ENCODE measurements around the gene KRT10. TPM values are rescaled to one million over a fixed set of nuclear protein-coding genes. Genes with fewer than 3 reads are reported as not detected.
"Not testable (repeated sequence)": the region's sequence is repeated elsewhere in the genome, so short reads cannot be mapped to it uniquely, and the experiment has no call there.

KRT10 gene
- total RNA-seq, 1 donor from 2014 or later: 38.6 TPM

DNA sequence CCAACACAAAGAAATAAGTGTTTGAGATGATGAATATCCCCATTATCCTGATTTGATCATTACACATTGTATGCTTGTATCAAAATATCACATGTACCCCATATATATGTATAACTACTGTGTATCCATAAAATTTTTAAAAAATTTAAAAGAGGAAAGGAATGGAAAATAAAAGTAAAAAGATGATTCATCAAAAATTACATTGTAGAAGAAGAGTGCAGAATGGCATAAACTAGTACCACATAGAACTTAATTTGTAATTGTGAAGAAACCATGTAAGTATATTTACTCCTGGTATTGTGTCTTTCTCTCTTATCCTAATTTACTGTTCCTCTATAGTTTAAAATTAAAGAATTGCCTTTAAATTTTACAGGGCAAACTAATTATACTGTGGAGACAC lies 11.5 kb upstream of the KRT10 start:
- no peak for DNase-seq (ENCODE audit: low spot score)

DNA sequence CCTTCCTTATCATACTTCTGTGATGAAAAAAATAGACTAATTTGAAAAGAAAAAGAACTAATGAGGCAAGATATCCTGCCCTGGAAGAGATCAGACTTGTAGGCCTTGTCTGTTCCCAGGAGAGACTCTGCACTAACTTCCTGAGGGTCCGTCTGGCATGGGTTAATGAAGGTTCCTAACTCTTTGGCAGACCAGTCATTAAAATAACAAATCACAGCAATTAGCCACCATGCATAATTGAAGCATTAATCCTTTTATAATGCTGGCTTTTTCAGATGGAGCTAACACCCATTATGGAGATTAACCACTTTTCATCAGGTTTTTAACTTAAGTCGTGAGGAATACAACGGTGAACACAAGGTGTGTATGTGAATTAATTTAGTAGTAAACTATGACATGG lies 10.4 kb upstream of the KRT10 start:
- no peak for DNase-seq (ENCODE audit: low spot score)

DNA sequence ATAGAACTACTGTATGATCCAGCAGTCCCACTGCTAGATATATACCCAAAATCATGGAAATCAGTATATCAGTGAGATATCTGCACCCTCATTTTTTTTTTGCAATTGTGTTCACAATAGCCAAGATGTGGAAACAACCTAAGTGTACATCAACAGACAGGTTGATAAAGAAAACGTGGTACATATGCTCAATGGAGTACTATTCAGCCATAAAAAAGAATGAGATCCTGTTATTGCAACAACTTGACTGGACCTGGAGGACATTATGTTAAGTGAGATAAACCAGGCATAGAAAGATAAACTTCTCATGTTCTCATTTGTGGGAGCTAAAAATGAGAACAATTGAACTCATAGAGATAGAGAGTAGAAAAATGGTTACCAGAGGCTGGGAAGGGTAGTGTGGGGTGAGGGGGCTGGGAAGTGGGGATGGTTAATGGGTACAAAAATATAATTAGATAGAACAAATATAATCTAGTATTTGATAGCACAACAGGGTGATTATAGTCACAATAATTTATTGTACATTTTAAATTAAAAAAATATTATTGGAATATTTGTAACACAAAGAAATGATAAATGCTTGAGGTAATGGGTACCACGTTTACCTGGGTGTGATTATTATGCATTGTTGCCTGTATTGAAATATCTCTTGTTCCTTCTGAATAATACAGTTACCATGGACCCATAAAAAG lies 7.8 kb upstream of the KRT10 start:
- no peak for DNase-seq (ENCODE audit: low spot score)

DNA sequence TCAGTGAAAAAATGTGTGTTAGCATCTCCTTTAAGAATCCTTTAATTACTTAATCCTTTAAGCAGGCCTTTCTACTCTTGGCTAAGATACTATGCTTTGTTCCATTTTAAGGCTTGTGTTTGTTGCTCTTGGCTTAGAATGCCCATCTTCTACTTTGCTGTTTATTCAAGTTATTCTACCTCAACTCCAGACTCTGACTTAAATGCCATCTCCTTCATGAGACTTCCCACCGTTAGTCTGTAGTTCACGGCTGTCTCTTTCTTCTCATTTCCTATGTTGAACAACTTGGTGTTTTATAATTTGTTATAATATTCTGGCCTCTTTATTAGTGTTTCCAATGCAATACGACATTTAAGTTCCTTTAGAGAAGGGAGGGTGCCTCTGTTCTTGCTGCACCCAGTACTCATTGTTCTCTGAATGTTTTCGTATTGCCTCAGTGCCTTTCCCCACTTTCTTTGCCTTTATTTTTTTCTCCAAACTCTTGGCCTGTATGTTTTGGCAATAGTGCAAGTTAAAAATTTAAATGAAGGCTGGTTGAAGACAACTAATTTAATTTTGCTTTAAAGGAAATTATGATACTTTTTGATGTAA lies 6.1 kb upstream of the KRT10 start:
- no peak for DNase-seq (ENCODE audit: low spot score)

DNA sequence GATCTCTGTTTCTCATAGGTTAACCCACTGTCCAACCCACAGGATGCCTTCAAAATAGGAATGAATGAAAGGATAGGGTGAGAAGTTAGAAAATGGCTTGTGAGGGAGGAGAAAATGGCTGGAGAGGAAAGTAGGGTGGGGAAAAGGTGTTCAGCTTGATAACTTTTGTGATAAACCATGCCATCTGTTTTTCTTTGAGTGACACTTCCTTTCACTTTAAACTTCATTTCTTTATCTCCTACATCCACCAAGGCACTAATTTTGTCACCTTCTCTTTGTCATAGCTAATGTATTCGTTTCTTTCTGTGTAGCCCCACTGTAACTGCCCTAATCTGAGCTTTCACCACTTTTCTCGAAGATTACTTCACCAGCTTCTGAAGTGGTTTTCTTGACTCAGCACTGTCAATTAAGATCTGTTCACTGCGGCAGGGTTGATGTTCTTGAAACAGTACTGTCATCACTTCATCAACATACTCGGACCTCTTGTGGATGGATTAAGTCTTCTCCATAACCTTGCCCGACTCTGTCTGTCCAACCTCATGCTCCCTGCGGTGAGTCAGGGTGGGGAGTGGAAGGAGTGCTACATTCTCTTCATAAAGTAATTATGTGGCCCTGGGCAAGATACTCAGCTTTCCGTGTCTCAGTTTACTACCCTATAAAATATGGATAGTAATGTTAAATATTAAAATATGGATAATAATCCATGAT lies 5.5 kb upstream of the KRT10 start:
- no peak for DNase-seq (ENCODE audit: low spot score)

DNA sequence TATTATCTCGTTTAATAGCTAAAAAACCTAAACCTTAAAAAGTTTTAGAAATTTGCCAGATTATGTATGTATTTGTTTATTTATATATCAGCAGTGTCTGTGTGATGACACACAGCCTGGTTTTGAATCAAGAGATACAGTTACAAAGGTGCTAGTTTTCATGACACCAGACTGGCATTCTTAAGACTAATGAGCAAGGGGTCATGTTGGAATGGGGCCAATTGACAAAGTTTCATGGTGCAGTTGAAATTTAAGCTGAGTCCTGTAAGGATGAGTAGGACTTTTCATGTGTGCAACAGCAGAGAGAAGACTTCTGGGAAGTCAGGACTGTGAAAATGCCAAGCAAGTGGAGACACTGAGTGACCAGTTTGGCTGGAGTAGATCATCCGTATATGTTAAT lies 3.2 kb upstream of the KRT10 start:
- no peak for DNase-seq (ENCODE audit: low spot score)

DNA sequence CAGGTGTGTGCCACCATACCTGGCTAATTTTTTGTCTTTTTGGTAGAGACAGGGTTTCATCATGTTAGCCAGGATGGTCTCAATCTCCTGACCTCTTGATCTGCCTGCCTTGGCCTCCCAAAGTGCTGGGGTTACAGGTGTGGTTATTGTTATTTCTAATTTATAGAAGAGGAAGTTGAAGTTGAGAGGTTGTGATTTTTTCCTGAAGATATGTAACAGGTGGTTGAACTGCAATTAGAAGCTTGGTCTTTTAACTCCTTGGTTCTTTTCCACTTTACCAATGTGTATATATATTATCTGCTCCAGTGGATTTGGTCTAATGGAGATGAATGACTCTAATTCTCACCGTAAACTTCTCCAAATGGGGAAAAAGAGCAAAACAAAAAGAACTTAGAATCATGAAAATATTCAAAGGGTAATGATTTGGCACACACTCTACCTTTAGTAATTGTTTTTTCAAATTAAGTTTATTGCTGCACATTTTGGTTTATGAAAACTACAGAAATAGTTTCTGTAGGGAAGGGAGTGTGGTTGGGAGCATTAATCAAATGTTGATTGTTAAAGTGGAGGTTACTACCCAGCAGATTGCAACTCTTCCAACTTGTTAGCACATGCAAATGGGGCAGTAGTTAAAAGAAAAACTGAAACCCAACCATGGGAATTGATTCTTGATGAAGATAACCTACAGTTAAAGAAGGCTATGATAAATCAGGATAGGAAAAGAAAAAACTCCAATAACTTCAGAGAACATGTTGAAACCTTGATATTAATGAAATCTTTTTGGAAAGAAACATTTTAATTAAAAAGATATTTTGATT lies 1.8 kb upstream of the KRT10 start:
- DNase-seq (ENCODE audit: low spot score): no peak

DNA sequence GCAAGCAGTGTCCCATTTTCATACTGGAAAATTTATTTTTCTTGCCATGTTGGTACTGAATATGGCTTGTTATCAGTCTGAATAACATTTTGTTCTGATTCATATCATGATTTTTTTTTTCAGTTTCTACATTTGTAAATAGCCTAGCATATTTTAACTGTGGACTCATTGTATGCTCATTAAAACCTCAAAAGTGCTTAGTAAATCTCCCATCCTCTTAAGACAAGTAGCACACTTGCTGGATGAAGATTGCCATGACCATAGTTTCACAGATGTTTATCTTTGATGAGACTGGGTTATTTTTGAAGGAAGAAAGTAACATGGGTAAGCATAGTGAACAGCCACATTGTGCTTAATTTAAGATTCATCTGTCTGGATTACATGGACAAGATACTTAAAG lies 878 bp downstream of the KRT10 start:
- DNase-seq (ENCODE audit: low spot score): no peak

DNA sequence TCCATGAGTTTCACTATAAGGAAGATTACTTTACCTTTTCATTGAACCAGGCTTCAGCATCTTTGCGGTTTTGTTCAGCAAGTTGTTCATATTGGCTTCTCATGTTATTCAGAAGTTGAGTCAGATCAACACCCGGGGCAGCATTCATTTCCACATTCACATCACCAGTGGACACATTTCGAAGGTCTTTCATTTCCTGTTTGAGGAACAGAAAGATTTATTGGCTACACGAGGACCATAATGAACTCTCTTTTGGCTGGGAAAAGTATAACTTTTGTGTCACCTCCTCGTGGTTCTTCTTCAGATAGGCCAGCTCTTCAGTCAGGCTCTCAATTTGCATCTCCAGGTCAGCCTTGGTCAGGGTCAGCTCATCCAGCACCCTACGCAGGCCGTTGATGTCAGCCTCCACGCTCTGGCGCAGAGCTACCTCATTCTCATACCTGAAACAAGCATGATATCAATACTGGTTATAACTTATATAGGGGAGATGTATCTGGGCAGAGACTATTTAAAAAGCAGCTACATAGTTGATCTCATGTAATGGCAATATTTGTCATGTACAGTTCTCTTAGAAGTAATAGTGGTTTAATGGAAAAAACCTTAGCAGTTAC lies 2.1 kb downstream of the KRT10 start:
- no peak for DNase-seq (ENCODE audit: low spot score)

DNA sequence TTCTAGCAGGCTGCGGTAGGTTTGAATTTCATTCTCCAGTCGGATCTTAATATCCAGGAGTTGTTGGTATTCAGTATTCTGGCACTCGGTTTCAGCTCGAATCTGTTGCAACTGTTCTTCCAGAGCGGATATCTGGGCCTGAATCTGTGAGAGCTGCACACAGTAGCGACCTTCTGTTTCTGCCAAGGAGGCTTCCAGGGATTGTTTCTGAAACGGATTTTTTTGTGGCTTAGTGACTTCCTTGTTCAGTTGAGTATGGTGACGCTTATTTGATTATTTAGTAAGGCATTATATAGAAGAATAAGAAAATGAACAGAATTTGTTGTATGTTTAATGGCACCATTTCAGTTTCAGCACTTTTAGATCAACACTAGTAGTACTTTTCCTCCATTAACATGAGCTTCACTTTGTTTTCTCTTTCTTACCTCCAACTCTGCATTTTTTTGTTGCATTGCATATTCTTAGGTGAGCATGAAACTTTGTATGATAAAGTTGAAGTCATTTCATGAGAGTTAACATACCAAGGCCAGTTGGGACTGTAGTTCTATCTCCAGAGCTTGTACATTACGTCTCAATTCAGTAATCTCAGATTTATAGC lies 2.8 kb downstream of the KRT10 start:
- no peak for DNase-seq (ENCODE audit: low spot score)

DNA sequence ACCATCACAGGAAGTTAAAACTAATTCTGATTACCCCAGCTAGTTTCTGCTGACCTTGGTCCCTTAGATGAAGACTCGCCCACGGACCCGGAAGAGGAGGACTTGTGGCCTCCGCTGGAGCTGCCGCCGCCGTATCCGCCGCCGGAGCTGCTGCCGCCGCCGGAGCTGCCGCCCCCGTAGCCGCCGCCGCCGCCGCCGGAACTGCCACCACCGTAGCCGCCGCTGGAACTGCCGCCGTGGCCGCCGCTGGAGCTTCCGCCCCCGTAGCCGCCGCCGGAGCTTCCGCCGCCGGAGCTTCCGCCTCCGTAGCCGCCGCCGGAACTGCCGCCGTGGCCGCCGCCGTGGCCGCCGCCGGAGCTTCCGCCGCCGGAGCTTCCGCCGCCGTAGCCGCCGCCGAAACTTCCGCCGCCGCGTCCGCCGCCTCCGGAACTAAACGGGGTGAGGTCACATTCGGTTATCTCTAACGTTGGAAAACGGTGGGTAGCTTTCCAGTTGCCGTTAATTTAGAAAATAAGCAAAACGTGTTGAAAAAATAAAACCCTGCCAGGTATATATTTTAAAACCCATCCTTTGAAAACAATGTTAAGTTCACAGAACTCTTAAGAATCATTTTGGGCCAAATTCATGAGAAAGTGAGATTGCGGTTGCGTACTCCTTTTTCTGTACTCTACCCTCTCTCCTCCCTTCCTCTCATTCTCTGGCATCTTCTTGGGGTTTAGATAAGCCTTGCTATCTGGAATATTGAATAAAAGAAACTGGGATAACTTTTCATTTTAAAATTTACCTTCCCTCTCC lies 3.5 kb downstream of the KRT10 start:
- DNase-seq (ENCODE audit: low spot score): peak; percentile 94

DNA sequence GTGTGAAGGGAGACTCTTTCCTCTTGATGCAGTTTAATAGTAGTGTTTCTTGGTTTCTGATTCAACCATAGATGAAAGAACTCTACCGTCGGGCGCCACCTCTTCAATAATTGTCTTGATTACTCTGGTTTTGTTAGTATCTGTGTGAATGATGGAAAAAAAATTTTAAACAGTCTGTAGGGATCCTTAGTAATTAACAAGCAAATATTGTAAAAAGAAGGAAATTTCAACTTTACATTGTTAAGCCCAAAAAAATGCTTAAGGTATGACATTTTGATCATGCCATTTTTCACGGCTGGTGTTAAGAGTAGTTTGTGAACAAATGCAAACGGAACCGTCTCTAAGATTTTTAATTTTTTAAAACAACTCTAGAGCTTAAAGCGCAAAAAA lies 4.1 kb downstream of the KRT10 start:
- DNase-seq (ENCODE audit: low spot score): no peak

DNA sequence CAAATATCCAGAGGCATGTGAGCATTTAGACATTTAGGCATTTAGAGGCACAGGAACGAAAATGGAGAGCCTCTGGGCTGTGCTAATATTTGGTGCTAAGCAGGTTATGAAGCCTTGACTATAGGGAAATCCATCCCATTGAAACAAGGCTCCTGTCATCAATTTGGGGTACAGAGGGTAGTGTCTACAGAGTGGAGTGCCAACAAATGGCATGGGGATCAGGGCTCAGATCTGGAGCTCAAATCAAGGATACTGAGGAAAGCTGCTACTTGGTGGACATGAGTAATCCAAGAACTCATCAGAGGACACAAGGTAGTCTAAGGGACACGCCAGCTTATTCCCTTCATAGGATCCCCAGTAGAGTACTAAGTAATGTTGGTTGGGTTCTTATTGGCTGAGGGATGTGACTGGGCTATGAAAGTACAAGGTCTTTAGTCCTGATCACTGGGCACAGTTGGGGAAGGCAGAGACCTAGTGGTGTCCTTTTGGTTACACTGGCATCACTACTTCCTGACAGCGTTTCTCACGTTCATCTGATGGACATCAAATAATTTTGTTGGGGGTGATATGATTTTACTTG lies 5.2 kb downstream of the KRT10 start:
- no peak for DNase-seq (ENCODE audit: low spot score)

DNA sequence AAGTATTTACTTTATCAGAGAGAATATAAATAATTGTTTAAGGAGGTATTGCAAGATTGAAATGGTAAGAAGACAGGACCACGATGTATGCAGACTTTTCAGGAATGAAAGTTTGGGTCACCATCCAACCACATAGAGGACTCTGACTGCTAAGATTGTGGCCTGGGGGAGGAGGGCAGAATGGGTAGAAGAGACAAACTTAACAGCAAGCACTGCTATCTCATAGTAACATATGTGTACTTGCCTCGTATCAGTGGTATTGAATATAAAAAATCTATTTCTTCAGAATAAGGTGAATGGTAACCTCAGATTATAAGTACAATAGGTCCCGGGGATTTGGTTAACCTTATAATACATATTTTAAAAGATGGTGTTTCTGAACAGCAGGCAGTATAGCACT lies 5.8 kb downstream of the KRT10 start:
- DNase-seq (ENCODE audit: low spot score): no peak

DNA sequence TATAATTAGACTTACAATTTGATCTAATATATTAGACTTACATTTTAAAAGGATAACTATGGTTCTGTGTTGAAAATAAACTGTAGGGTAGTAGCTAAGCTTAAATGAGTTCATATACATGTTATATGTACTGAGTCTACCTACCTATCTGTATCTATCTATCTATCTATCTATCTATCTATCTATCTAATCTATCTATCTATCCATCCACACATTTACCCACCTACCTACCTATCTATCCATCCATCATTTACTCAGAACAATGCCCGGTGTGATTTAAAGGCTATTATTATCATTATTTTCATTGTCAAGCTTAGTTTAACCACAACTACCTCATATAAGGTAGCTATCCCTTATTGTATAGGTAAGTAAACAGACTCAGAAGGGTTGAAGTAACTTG lies 7.0 kb downstream of the KRT10 start:
- DNase-seq (ENCODE audit: low spot score): no peak

DNA sequence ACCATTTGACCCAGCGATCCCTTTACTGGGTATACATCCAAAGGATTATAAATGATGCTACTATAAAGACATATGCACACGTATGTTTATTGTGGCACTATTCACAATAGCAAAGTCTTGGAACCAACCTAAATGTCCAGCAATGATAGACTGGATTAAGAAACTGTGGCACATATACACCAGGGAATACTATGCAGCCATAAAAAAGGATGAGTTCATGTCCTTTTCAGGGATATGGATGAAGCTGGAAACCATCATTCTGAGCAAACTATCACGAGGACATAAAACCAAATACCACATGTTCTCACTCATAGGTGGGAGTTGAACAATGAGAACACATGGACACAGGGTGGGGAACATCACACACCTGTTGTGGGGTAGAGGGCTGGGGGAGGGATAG lies 7.8 kb downstream of the KRT10 start:
- not testable (repeated sequence) for DNase-seq (ENCODE audit: low spot score)

DNA sequence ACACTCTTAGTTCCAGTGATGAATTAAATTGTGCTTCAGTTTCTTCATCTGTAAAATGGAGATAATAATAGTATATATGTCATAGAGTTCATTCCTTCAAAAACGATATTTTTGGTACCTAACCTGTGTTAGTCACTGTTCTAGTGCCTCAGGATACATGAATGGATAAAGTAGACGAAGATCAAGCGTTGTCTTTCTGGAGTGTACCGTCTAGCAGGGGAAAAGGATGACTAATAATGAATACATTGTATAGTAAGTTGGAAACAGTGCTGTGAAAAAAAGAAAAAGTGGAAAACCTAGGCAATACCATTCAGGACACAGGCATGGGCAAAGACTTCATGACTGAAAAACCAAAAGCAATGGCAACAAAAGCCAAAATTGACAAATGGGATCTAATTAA lies 8.6 kb downstream of the KRT10 start:
- no peak for DNase-seq (ENCODE audit: low spot score)

DNA sequence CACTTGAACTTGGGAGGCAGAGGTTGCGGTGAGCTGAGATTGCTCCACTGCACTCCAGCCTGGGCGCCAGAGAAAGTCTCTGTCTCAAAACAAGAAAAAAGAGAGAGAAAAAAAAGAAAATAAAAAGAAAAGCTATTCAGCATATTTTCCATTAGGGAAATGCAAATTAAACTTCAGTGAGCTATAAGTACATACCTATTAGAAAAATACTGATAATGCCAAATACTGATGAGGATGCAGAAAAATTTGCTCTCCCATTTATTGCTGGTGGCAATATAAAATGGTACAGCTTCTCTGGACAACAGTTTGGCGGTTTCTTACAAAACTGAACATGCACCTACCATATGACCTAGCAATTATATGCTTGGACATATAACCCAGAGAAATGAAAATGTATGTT lies 9.8 kb downstream of the KRT10 start:
- no peak for DNase-seq (ENCODE audit: low spot score)

DNA sequence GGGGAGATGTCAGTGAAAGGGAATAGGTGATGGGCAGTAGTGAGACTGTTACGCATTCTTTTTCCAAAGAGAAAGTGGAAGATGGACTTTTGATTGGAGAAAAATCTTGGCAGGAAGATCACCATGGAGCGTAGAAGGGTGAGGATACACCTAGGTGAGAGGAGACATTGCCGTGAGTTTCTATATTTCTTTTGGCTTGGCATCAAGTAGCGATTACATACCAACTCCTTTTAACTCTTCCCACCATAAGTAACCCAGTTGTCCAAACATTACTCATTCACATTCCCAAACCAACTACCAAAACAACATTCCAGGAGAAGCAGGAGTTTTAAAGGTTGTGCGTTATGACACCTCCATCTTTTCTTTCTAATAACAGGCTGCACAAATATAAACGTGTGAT lies 11.9 kb downstream of the KRT10 start:
- no peak for DNase-seq (ENCODE audit: low spot score)
